ENCODE data around the gene ANKEF1. TPM values are rescaled to one million over a fixed set of nuclear protein-coding genes. Genes with fewer than 3 reads are reported as not detected.

ANKEF1 gene
- total and polyA plus RNA-seq, 2 donors (not counting 1 experiment from before 2014, with no cell fraction given): 1.1 to 3.0 TPM

GRCh38 chr20:10059006-10059405 lies 24.2 kb downstream of the ANKEF1 start:
- Histone ChIP-seq H3K9ac (ENCODE audit: low read length) (no peak overlapping the region), H3K36me3 (replicated peaks in 1 of 2; ENCODE audit: control extremely low read depth in 1 of 2, control insufficient read depth in 1 of 2, extremely low read depth in 1 of 2, insufficient read depth in 2 of 2, low read length in 1 of 2) (peaks cover 0 to 17% of the 10 kb centered on the region in 2 experiments), H3K4me3 (ENCODE audit: control extremely low read depth in 1 of 5, extremely low read depth in 1 of 5, insufficient read depth in 1 of 5, low read depth in 2 of 5, low read length in 4 of 5) (no peak overlapping the region), H2AFZ (ENCODE audit: insufficient read depth, low read depth, low read length, poor library complexity, severe bottlenecking) (no peak overlapping the region), H3K4me2 (replicated peaks; ENCODE audit: low read depth, low read length, poor library complexity, severe bottlenecking) (no peak overlapping the region), H3K27me3 (replicated peaks in 1 of 4; ENCODE audit: control extremely low read depth in 1 of 4, control insufficient read depth in 3 of 4, insufficient read depth in 4 of 4, low read length in 3 of 4) (peaks cover 2 to 11% (median 10%) of the 10 kb centered on the region in 4 experiments), H3K79me2 (ENCODE audit: control insufficient read depth, insufficient read depth, low read length) (no peaks in the 10 kb centered on the region), H3K9me3 (ENCODE audit: control extremely low read depth in 1 of 3, control insufficient read depth in 2 of 3, insufficient read depth in 1 of 3, low read length in 2 of 3) (peaks cover 0 to 5% (median 0%) of the 10 kb centered on the region in 3 donors), H3K4me1 (ENCODE audit: control insufficient read depth in 2 of 2, insufficient read depth in 2 of 2, low read length in 2 of 2) (peaks cover 8 to 20% of the 10 kb centered on the region in 2 donors), H3K27ac (ENCODE audit: low read length in 2 of 2) (no peak overlapping the region), H4K20me1 (ENCODE audit: control insufficient read depth, insufficient read depth, low read length, poor library complexity, severe bottlenecking) (no peaks in the 10 kb centered on the region)
- Mint-ChIP-seq H3K27me3 (peaks cover 32% of the 10 kb centered on the region), H3K27ac (no peak overlapping the region), H3K4me1 (peaks cover 12% of the 10 kb centered on the region), H3K4me3 (no peak overlapping the region), H3K9me3 (ENCODE audit: insufficient read depth) (no peaks in the 10 kb centered on the region)
- TF ChIP-seq EZH2 (IDR thresholded peaks at IDR 0.05; ENCODE audit: borderline replicate concordance, insufficient read depth, low read depth, low read length, poor library complexity, severe bottlenecking) (no peak), CTCF (IDR thresholded peaks at IDR 0.05) (no peak)
- no peak for DNase-seq
- ChIA-PET POLR2A (no interaction called here), CTCF (interaction anchor here (1.5 kb wide), 1 partner anchor 32 kb away, joined by 3 read pairs; no protein-coding TSS in a partner anchor)
- no CpG with 5 or more reads among the region's 2 CpGs for WGBS (ENCODE audit: insufficient coverage)
- ATAC-seq (ENCODE audit: low read depth): no peak
- intact Hi-C loops (cut with micrococcal nuclease): no loop called here

GRCh38 chr20:10060226-10060625 lies 25.4 kb downstream of the ANKEF1 start:
- H3K4me1 Mint-ChIP-seq: peaks cover 12% of the 10 kb centered on the region
- CTCF ChIA-PET: interaction anchor here (1.5 kb wide), 1 partner anchor 30 kb away, joined by 3 read pairs; no protein-coding TSS in a partner anchor
- H3K27ac Mint-ChIP-seq: no peak overlapping the region

More at GRCh38 chr20:10060226-10060625, 25.4 kb downstream of the ANKEF1 start:
- WGBS (ENCODE audit: insufficient coverage): 7% methylated on average over 7 of the region's 8 CpGs
- Histone ChIP-seq H3K4me1 (ENCODE audit: control insufficient read depth in 2 of 2, insufficient read depth in 2 of 2, low read length in 2 of 2) (peaks cover 8 to 20% of the 10 kb centered on the region in 2 donors), H3K27ac (ENCODE audit: low read length in 2 of 2) (no peak overlapping the region), H3K9me3 (ENCODE audit: control extremely low read depth in 1 of 3, control insufficient read depth in 2 of 3, insufficient read depth in 1 of 3, low read length in 2 of 3) (peaks cover 0 to 5% (median 0%) of the 10 kb centered on the region in 3 donors), H3K79me2 (ENCODE audit: control insufficient read depth, insufficient read depth, low read length) (no peaks in the 10 kb centered on the region), H2AFZ (ENCODE audit: insufficient read depth, low read depth, low read length, poor library complexity, severe bottlenecking) (no peak overlapping the region), H3K4me2 (replicated peaks; ENCODE audit: low read depth, low read length, poor library complexity, severe bottlenecking) (peak overlapping the region; percentile 68), H3K27me3 (replicated peaks in 1 of 4; ENCODE audit: control extremely low read depth in 1 of 4, control insufficient read depth in 3 of 4, insufficient read depth in 4 of 4, low read length in 3 of 4) (peaks cover 2 to 22% (median 16%) of the 10 kb centered on the region in 4 experiments), H4K20me1 (ENCODE audit: control insufficient read depth, insufficient read depth, low read length, poor library complexity, severe bottlenecking) (no peaks in the 10 kb centered on the region), H3K36me3 (replicated peaks in 1 of 2; ENCODE audit: control extremely low read depth in 1 of 2, control insufficient read depth in 1 of 2, extremely low read depth in 1 of 2, insufficient read depth in 2 of 2, low read length in 1 of 2) (peaks cover 0 to 10% of the 10 kb centered on the region in 2 experiments), H3K9ac (ENCODE audit: low read length) (peak overlapping the region; percentile 23), H3K4me3 (ENCODE audit: control extremely low read depth in 1 of 5, extremely low read depth in 1 of 5, insufficient read depth in 1 of 5, low read depth in 2 of 5, low read length in 4 of 5) (peak overlapping the region in 2 of 5 experiments; percentile 9 to 35)
- DNase-seq (peak; percentile 51), ATAC-seq (ENCODE audit: low read depth) (peak; percentile 96)
- Mint-ChIP-seq H3K9me3 (ENCODE audit: insufficient read depth) (no peaks in the 10 kb centered on the region), H3K4me3 (peak overlapping the region; percentile 42), H3K27me3 (peaks cover 44% of the 10 kb centered on the region)
- TF ChIP-seq EZH2 (IDR thresholded peaks at IDR 0.05; ENCODE audit: borderline replicate concordance, insufficient read depth, low read depth, low read length, poor library complexity, severe bottlenecking): no peak
- no peak for TF ChIP-seq CTCF (IDR thresholded peaks at IDR 0.05)
- POLR2A ChIA-PET: no interaction called here
- intact Hi-C loops (cut with micrococcal nuclease): no loop called here
